A549 treated with RU486 at 1 μM for 4 hours (cell line): ENCODE measurements around the gene FAM25C. TPM values are rescaled to one million over a fixed set of nuclear protein-coding genes. Genes with fewer than 3 reads are reported as not detected.

Experiments used
- total RNA-seq: library from RNA; stranded (reverse); fragments of 200-300 nt; extraction: Qiagen RNA extraction; gene quantifications from 5 replicates; pipeline ENCODE4 v1.2.3, GENCODE V29; 2022; ENCODE audit warnings: low read depth

FAM25C gene
- 2.4 to 3.8 TPM (median 2.5 TPM) in 3 of 5 replicates, not detected in the others for total RNA-seq

DNA sequence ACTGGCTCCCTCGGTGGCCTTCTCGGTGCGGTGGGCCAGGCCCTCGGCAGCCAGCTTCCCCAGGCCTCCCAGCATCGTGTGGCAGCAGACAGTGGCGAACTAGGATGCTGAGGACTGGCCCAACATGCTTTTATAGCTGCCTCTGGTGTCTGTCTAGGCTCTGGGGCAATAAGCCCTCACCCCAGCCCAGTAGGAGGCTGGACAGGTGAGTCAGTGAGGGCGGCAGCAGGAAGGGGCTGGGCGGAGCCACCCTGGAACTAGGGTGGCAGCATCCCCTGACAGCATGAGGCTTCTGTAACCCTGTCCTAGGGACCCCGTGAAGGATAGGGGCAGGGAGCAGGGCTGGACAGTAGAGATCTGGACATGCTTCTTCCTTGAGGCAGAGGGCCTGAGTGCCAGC lies at the start of gene FAM25C:
Gene FAM25C (minus strand): TSS at position 101 of the 400 bp plus-strand sequence. CDS start 26 bp downstream, at position 75.

Other genes starting within 250 kb of the FAM25C start
- gene SYT15B, start 236.2 kb downstream of the FAM25C start, total RNA-seq, result 2.1 to 3.8 TPM (median 3.2 TPM) in 5 replicates
- 14.5 to 28.2 TPM (median 22.2 TPM) in 5 replicates for gene NPY4R2, start 81.1 kb downstream of the FAM25C start, total RNA-seq